NB4 (cell line): Measurements from ENCODE around the gene SH3PXD2B.
A peak's percentile ranks its signal among the peaks of the same experiment; 100 is the strongest.

ENCODE experiments used
- DNase-seq: peaks from one replicate; pipeline ENCODE4 v3.0.0; 2010; ENCODE audit warnings: low read depth
- H3K4me3 ChIP-seq: one replicate; pipeline ENCODE4 v1.5.1; 2011; ENCODE audit warnings: mild to moderate bottlenecking, low read depth, low read length, moderate library complexity
- CTCF ChIP-seq: IDR thresholded peaks from one replicate; pipeline ENCODE4 v1.5.1; 2012; ENCODE audit warnings: low read depth, low read length
- MAX ChIP-seq: IDR thresholded peaks from 2 replicates; pipeline ENCODE4 v1.6.1; 2011; ENCODE audit warnings: low read depth, low read length
- MYC ChIP-seq: IDR thresholded peaks from 2 replicates; pipeline ENCODE4 v1.6.1; 2011; ENCODE audit warnings: low read depth, low read length
- POLR2A ChIP-seq: IDR thresholded peaks from 2 replicates; pipeline ENCODE4 v1.6.1; 2011; ENCODE audit warnings: mild to moderate bottlenecking; ENCODE audit not compliant: insufficient read length; ENCODE audit errors: extremely low read depth

Gene SH3PXD2B

GRCh38 chr5:172429201-172429940 lies 25.0 kb downstream of the SH3PXD2B start:
- DNase-seq = peak; percentile 60
- no peak for TF ChIP-seq POLR2A
- TF ChIP-seq CTCF = no peak
- TF ChIP-seq MAX = no peak
- no peak for TF ChIP-seq MYC
- H3K4me3 ChIP-seq = no peak overlapping the region

DNA sequence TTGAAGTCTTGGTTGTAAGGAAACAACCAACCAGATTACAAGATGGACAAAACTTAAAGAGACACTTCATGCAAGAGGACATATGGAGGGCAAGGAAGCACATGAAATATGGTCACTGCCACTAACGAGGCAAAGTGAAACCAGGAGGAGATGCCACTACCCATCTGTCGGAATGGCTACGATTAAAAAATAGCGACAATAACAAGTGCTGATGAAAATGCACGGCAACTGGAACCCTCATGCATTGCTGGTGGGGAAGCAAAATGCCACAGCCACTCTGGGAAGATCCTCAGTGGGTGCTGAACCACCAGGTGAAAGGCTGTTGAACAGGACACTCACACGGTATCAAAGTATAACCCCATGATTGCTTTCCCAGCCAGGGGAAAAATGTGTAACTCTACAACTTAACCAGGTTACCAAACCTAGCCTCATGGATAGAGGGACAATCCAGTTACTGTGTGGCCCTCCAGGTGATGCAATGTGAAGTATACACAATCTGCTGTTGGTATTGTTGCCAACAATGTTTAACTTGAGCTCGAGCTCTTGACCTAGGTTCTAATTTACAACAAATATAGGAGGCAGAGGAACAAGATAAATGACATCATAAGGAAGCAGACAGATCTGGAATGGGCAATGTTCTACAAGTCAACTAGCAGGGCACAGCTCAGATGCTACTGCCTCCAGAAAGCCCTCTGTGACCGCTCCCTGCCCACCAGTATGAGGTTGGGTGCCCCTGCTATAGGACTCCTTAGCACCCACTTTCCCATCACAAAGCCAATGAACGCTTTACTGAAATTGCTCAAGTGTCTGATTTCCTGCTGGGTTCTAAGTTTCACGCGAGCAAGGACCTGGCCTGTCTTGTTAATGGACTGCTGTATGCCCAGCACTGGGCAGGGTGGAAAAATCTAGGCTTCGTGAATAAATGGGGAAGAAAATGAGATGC lies 25.8 kb downstream of the SH3PXD2B start:
- H3K4me3 ChIP-seq = no peak overlapping the region
- TF ChIP-seq CTCF = no peak
- TF ChIP-seq MAX = no peak
- no peak for TF ChIP-seq MYC
- TF ChIP-seq POLR2A = no peak
- DNase-seq = no peak

GRCh38 chr5:172427202-172427601 lies 27.1 kb downstream of the SH3PXD2B start:
- no peak for DNase-seq
- no peak for TF ChIP-seq CTCF
- TF ChIP-seq MYC = no peak
- no peak for TF ChIP-seq POLR2A
- TF ChIP-seq MAX = no peak
- H3K4me3 ChIP-seq = no peak overlapping the region

GRCh38 chr5:172426086-172426485 lies 28.2 kb downstream of the SH3PXD2B start:
- DNase-seq = no peak
- TF ChIP-seq CTCF = no peak
- TF ChIP-seq MYC = no peak
- TF ChIP-seq MAX = no peak
- no peak for TF ChIP-seq POLR2A
- no peak overlapping the region for H3K4me3 ChIP-seq

- TF ChIP-seq MYC (no peak), CTCF (no peak), POLR2A (no peak), MAX (no peak)
- no peak for DNase-seq
- no peak overlapping the region for H3K4me3 ChIP-seq
Measured at GRCh38 chr5:172425402-172425801, 28.9 kb downstream of the SH3PXD2B start.
